ENCODE data around the gene TNK1.

DNA sequence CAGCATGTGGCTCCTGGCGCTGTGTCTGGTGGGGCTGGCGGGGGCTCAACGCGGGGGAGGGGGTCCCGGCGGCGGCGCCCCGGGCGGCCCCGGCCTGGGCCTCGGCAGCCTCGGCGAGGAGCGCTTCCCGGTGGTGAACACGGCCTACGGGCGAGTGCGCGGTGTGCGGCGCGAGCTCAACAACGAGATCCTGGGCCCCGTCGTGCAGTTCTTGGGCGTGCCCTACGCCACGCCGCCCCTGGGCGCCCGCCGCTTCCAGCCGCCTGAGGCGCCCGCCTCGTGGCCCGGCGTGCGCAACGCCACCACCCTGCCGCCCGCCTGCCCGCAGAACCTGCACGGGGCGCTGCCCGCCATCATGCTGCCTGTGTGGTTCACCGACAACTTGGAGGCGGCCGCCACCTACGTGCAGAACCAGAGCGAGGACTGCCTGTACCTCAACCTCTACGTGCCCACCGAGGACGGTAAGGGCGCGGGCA is 27.4 kb downstream of the TNK1 start:
- TF ChIP-seq CTCF (IDR thresholded peaks at IDR 0.05; ENCODE audit: extremely low read depth in 1 of 2, insufficient read depth in 1 of 2, low read depth in 1 of 2, low read length in 2 of 2), result no peak
- TF ChIP-seq POLR2A (IDR thresholded peaks at IDR 0.05; ENCODE audit: low read depth, low read length), result no peak
- TF ChIP-seq EZH2 (IDR thresholded peaks at IDR 0.05; ENCODE audit: borderline replicate concordance, low read depth, low read length, severe bottlenecking), result no peak
- TF ChIP-seq POLR2AphosphoS5 (IDR thresholded peaks at IDR 0.05; ENCODE audit: insufficient read depth, low read depth, low read length), result no peak
